HG03460 (cell line): Measurements from ENCODE around the gene CTSL.
"Not testable (repeated sequence)": the region's sequence is repeated elsewhere in the genome, so short reads cannot be mapped to it uniquely, and the experiment has no call there.

Source experiments
- ATAC-seq: cut with Tn5 transposase; IDR thresholded peaks from one replicate; pipeline ENCODE4 v1.9.1; 2021; ENCODE audit not compliant: unreplicated experiment

The CTSL gene

GRCh38 chr9:87718852-87719612 lies 6.9 kb upstream of the CTSL start:
- no peak for ATAC-seq

DNA sequence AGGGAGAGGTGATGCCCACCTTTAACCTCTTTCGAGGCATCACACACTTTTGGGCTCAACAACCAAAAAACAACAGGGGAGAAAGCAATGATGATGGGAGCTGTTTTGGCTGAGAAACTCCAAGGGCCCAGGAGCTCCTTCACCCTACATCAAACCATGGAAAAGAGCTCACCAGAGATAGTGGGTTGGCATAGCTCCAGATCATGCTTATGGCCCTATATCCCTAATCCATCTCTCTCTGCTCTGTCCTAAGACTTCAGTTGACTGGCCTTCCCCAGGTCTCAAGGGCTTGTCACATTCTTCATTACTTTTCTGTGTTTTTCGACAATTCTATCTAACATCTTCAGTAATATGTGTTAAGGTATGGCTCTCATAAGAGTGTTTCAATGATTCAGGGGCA lies 5.7 kb upstream of the CTSL start:
- ATAC-seq: no peak

DNA sequence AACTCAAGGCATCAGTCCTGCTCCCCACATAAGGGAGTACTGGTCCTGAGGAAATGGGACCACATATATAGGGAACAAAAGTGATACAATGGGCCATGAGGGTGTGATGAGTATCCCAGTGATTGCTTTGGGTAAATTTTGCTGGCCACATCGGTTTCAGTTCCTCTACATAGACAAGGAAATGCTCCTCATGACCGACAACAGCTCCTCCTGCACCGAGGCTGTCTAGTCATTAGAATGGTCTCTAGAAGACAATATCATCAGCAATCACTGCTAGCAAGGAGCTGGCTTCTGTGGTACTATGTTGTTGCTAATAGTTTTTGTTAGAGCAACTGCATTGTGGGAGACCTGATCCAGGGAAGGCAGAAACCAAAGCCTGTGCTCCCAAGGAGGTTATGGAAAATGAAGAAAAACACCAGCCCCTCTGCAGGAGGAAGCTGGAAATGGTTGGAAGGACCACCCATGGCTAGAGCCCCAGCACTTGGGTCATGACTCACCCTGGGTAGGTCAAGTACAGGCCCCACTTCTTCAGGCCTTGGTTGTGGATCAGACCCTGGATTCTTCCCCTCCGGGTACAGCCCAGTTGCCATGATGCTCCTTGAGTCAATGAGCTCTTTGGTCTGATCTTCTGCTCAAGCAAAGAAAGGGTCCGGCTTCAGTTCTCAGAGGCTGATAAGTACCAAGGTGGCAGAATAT lies 3.4 kb upstream of the CTSL start:
- ATAC-seq: no peak

DNA sequence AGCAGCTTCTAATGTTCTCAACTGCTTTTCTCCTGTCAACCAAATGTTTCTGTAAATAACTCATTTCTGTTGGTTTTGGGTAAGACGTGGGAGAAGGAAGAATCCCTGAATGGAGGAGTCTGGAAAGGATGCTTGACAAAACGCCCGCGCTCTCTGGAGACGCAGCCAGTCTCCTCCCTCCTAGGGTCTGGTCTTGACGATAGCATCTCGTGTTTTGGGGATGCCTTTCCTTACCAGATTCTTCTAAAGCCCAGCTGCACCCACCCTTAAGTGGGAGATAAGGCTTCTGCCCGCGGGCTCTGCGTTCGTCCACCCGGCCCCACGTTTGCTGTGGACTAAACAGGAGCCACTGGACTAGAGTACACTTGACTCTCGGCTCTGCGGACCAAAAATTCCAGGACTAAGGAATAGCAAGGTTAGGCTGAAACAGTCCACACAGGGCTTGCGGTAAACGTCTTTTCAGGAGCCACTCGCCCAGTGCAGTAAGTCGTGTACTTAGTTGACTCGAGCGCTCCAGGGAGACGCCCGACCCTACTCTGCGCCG lies 491 bp upstream of the CTSL start:
- no peak for ATAC-seq

DNA sequence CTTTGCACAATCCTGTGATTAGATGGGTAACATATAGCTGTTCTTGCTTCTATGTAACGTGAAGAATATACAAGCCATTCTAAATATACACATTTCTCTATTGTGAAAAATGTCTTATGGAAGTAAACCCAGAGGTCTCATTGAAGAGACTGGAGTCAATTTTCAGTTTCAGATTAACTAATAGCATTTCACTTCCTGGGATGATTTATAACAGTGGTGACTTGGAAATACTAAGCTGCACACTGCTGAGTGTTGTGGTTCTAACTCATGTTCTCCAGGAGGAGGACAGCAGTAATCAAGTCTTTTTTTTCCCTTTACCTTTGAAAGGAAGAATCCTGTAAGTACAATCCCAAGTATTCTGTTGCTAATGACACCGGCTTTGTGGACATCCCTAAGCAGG lies 3.3 kb downstream of the CTSL start:
- no peak for ATAC-seq

- no peak for ATAC-seq
Observed at GRCh38 chr9:87731321-87731720, 5.4 kb downstream of the CTSL start.

GRCh38 chr9:87732344-87732743 lies 6.4 kb downstream of the CTSL start:
- no peak for ATAC-seq

DNA sequence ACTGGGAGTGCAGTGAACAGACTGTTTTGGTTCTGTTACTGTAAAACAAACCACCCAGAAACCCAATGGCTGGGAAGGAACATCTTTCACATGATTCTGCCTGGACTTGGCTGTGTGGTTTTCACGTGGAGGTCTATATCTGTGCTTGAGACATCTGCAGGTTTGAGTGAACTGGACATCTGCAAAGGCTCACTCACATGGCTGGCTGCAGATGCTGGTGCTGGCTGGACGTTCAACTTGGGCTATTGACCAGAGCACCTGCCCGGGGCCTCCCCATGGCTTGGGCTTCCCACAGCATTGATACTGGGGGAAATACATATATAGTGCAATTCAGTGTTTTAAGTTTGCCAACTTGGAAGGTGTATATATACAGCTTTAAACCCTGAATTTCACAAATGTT lies 6.8 kb downstream of the CTSL start:
- ATAC-seq: no peak

- ATAC-seq: no peak
Observed at GRCh38 chr9:87733273-87734052, 7.5 kb downstream of the CTSL start.

DNA sequence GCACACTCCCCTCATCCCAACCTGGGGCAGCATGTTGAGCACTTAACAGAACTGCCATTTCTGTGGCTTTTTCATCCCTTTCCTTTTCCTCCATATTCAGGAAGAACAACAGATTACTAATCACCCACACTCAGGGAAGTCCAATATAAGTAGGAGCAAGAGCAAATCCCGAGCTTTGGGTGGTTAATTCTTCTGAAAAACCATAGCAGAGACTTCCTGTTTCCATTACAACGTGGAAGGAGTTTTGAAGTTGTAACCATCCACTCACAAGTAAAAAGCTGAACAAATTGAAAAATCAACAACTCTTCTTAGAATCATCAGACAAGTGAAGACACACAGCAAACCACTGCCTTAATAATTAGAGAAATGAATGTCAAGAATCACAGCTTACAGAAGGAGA lies 8.2 kb downstream of the CTSL start:
- no peak for ATAC-seq

GRCh38 chr9:87739546-87739945 lies 13.6 kb downstream of the CTSL start:
- no peak for ATAC-seq

GRCh38 chr9:87740209-87740608 lies 14.3 kb downstream of the CTSL start:
- no peak for ATAC-seq

- ATAC-seq: no peak
Observed at GRCh38 chr9:87741326-87741725, 15.4 kb downstream of the CTSL start.

DNA sequence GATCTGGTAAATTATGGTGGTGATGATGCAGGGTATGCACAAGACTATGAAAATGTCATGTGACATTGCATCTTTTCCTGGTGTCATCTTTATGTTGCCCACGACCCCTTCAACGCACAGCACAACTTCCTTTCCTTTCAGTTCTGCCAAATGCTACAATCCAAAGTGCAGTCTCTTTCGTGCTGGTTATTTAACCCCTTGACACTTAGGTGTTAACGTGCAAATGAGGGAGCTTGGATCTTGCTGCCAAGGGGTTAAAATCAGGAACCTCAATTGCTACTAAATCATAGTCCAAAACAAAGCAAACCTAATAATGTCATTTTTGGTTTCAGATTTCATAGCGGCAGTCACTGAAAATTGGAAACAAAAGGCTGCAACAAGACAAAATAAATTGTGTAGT lies 16.0 kb downstream of the CTSL start:
- ATAC-seq: no peak

- no peak for ATAC-seq
Observed at GRCh38 chr9:87742813-87743428, 17.0 kb downstream of the CTSL start.

DNA sequence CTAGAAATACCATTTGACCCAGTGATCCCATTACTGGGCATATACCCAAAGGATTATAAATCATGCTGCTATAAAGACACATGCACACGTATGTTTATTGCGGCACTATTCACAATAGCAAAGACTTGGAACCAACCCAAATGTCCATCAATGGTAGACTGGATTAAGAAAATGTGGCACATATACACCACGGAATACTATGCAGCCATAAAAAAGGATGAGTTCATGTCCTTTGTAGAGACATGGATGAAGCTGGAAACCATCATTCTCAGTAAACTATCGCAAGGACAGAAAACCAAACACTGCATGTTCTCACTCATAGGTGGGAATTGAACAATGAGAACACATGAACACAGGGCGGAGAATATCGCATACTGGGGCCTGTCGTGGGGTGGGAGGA lies 18.3 kb downstream of the CTSL start:
- not testable (repeated sequence) for ATAC-seq

- no peak for ATAC-seq
Observed at GRCh38 chr9:87746186-87746585, 20.3 kb downstream of the CTSL start.

GRCh38 chr9:87748881-87749280 lies 23.0 kb downstream of the CTSL start:
- ATAC-seq: no peak

GRCh38 chr9:87749335-87750035 lies 23.6 kb downstream of the CTSL start:
- ATAC-seq: no peak

- ATAC-seq: no peak
Observed at GRCh38 chr9:87750726-87751125, 24.8 kb downstream of the CTSL start.

GRCh38 chr9:87751423-87751822 lies 25.5 kb downstream of the CTSL start:
- ATAC-seq: no peak
